ENCODE results near the gene FGF5. TPM values are rescaled to one million over a fixed set of nuclear protein-coding genes. Genes with fewer than 3 reads are reported as not detected.

Gene FGF5
- total and polyA plus RNA-seq, 2 experiments from 2014 or later: 15.5 to 59.9 TPM

DNA sequence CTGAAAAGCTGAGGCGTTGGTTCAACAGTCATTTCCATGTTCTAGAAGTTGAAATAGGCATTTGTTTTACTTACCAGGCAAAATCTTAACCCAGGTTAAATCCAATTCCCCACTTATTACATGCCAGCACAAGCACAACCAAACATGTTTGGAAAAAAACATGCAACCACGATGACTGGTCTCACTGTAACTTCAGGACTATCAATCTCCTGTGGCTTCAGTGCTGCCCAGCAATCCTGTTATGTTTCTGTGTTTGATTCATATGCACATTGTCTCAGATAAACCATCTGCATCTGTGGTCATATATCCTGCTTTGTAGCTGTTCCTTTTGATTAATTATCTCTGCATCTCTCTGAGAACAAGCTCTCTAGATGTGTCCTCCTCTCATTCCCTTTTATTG, 40.9 kb upstream of the FGF5 start:
- peaks cover 18% of the 10 kb centered on the region for H3K4me1 ChIP-seq (ENCODE audit: insufficient read depth)
- H3K9me2 ChIP-seq (ENCODE audit: insufficient read depth): no peaks in the 10 kb centered on the region
- H3K27me3 ChIP-seq (replicated peaks; ENCODE audit: insufficient read depth): no peaks in the 10 kb centered on the region
- H3K36me3 ChIP-seq (ENCODE audit: low read depth): no peaks in the 10 kb centered on the region
- in situ Hi-C loops (cut with MboI): loop anchor here (10.0 kb wide), 1 partner anchor 89 kb away; no protein-coding TSS in a partner anchor
- H3K4me3 ChIP-seq: no peak overlapping the region
- peak overlapping the region; percentile 4 for H3K4me2 ChIP-seq (ENCODE audit: unreplicated experiment)
- WGBS, 2 experiments (ENCODE audit: low coverage in 1 of 2, low lambda C conversion rate in 2 of 2, missing lambda C conversion rate in 2 of 2): 70 to 75% methylated on average over 2 of the region's 2 CpGs
- no peaks in the 10 kb centered on the region for H3K79me2 ChIP-seq (ENCODE audit: insufficient read depth)
- H4K20me1 ChIP-seq (ENCODE audit: insufficient read depth): no peaks in the 10 kb centered on the region
- H2AFZ ChIP-seq: peak overlapping the region; percentile 52
- TF ChIP-seq EZH2 (IDR thresholded peaks at IDR 0.05; ENCODE audit: insufficient read depth, poor library complexity, severe bottlenecking): no peak
- TF ChIP-seq EZH2phosphoT487 (IDR thresholded peaks at IDR 0.05; ENCODE audit: insufficient read depth, low read depth): no peak
- H3K9ac ChIP-seq: no peak overlapping the region
- peak; percentile 43 for DNase-seq
- H3K27ac ChIP-seq: no peak overlapping the region
- no peaks in the 10 kb centered on the region for H3K9me3 ChIP-seq (ENCODE audit: low read depth)
- no peaks in the 10 kb centered on the region for H3F3A ChIP-seq (ENCODE audit: insufficient read depth)

DNA sequence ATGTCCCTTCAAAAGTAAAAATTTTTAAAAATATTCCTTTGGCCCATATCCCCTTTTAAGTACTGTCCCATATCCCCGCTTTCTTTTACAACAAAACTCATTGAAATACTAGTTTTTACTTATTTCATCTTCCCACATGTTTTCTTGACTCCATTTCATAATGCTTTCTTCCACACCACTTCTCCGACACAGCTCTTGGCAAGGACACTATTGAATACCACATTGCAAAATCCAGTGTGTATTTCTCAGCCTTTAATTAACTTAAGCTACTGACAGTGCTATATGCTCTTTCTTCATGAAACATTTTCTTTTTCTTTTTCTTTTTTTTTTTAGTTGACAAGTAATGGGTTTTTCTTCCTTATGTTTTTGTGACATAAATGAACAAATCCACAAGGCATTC, 40.4 kb upstream of the FGF5 start:
- Histone ChIP-seq H3K79me2 (ENCODE audit: insufficient read depth) (no peaks in the 10 kb centered on the region), H4K20me1 (ENCODE audit: insufficient read depth) (no peaks in the 10 kb centered on the region), H3F3A (ENCODE audit: insufficient read depth) (no peaks in the 10 kb centered on the region), H2AFZ (peak overlapping the region; percentile 52), H3K36me3 (ENCODE audit: low read depth) (no peaks in the 10 kb centered on the region), H3K4me3 (no peak overlapping the region), H3K4me2 (ENCODE audit: unreplicated experiment) (peak overlapping the region; percentile 4), H3K4me1 (ENCODE audit: insufficient read depth) (peaks cover 18% of the 10 kb centered on the region), H3K27me3 (replicated peaks; ENCODE audit: insufficient read depth) (no peaks in the 10 kb centered on the region), H3K27ac (no peak overlapping the region), H3K9me2 (ENCODE audit: insufficient read depth) (no peaks in the 10 kb centered on the region), H3K9me3 (ENCODE audit: low read depth) (no peaks in the 10 kb centered on the region), H3K9ac (no peak overlapping the region)
- TF ChIP-seq EZH2phosphoT487 (IDR thresholded peaks at IDR 0.05; ENCODE audit: insufficient read depth, low read depth) (no peak), EZH2 (IDR thresholded peaks at IDR 0.05; ENCODE audit: insufficient read depth, poor library complexity, severe bottlenecking) (no peak)
- WGBS, 2 experiments (ENCODE audit: low coverage in 1 of 2, low lambda C conversion rate in 2 of 2, missing lambda C conversion rate in 2 of 2): 30 to 52% methylated on average over 2 of the region's 2 CpGs
- DNase-seq: peak; percentile 71
- in situ Hi-C loops (cut with MboI): loop anchor here (10.0 kb wide), 1 partner anchor 89 kb away; no protein-coding TSS in a partner anchor

DNA sequence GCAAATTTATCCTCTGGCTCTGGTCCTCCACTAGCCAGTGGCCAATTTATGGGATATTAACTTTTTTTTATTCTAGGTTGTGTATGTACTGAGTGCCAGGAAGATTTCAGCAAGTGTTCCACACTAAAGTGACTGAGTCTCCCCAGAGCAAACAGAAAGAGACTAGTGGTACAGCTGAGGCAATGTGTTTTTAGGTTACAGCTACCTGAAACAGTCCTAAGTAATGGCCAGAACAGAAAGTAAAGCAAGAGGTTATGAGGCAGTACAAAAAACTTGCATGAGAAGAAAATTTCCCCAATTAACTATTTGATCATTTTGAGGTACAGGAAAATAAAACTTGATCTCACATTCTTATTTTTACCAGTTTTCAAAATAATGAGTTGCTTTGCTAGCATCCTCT, 38.0 kb upstream of the FGF5 start:
- no peaks in the 10 kb centered on the region for H3F3A ChIP-seq (ENCODE audit: insufficient read depth)
- H3K9me2 ChIP-seq (ENCODE audit: insufficient read depth): no peaks in the 10 kb centered on the region
- no peak overlapping the region for H3K27ac ChIP-seq
- 0 out of 2 replicates have a peak overlapping the region, but pooled peaks have one; percentile 8 for H2AFZ ChIP-seq
- H3K4me3 ChIP-seq: no peak overlapping the region
- DNase-seq: no peak
- in situ Hi-C loops (cut with MboI): loop anchor here (10.0 kb wide), 1 partner anchor 86 kb away; no protein-coding TSS in a partner anchor
- TF ChIP-seq EZH2phosphoT487 (IDR thresholded peaks at IDR 0.05; ENCODE audit: insufficient read depth, low read depth) (no peak), EZH2 (IDR thresholded peaks at IDR 0.05; ENCODE audit: insufficient read depth, poor library complexity, severe bottlenecking) (no peak)
- no peaks in the 10 kb centered on the region for H3K9me3 ChIP-seq (ENCODE audit: low read depth)
- H3K4me1 ChIP-seq (ENCODE audit: insufficient read depth): peaks cover 18% of the 10 kb centered on the region
- H3K36me3 ChIP-seq (ENCODE audit: low read depth): no peaks in the 10 kb centered on the region
- H3K4me2 ChIP-seq (ENCODE audit: unreplicated experiment): no peak overlapping the region
- H3K27me3 ChIP-seq (replicated peaks; ENCODE audit: insufficient read depth): no peaks in the 10 kb centered on the region
- no peaks in the 10 kb centered on the region for H4K20me1 ChIP-seq (ENCODE audit: insufficient read depth)
- H3K79me2 ChIP-seq (ENCODE audit: insufficient read depth): no peaks in the 10 kb centered on the region
- no peak overlapping the region for H3K9ac ChIP-seq

DNA sequence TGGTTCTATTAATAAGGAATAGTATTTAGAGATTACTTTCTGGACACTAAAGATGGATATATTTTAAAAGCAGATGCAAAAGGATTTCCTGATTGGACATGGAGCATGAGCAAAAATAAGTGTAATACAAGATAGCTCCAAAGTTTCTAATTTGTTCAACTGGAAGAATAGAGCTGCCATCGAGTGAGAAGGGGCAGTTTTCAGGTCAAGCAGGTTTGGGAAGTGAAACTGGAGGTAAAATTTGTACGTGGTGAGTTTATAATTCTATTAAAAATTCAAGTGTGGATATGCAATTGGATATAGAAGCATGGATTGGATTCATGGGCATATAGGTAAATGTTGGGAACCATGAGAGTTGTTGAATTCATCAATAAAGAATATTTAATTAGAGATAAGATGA, 37.3 kb upstream of the FGF5 start:
- no peaks in the 10 kb centered on the region for H3K27me3 ChIP-seq (replicated peaks; ENCODE audit: insufficient read depth)
- no peaks in the 10 kb centered on the region for H3K79me2 ChIP-seq (ENCODE audit: insufficient read depth)
- 64 to 67% methylated on average over 2 of the region's 2 CpGs for WGBS, 2 experiments (ENCODE audit: low coverage in 1 of 2, low lambda C conversion rate in 2 of 2, missing lambda C conversion rate in 2 of 2)
- in situ Hi-C loops (cut with MboI): loop anchor here (10.0 kb wide), 1 partner anchor 86 kb away; no protein-coding TSS in a partner anchor
- H4K20me1 ChIP-seq (ENCODE audit: insufficient read depth): no peaks in the 10 kb centered on the region
- no peaks in the 10 kb centered on the region for H3K36me3 ChIP-seq (ENCODE audit: low read depth)
- peaks cover 2% of the 10 kb centered on the region; the same call in 1 of the 2 replicates for H3F3A ChIP-seq (ENCODE audit: insufficient read depth)
- H3K4me2 ChIP-seq (ENCODE audit: unreplicated experiment): no peak overlapping the region
- no peak overlapping the region for H2AFZ ChIP-seq
- H3K9me2 ChIP-seq (ENCODE audit: insufficient read depth): no peaks in the 10 kb centered on the region
- H3K4me3 ChIP-seq: no peak overlapping the region
- TF ChIP-seq EZH2phosphoT487 (IDR thresholded peaks at IDR 0.05; ENCODE audit: insufficient read depth, low read depth): no peak
- TF ChIP-seq EZH2 (IDR thresholded peaks at IDR 0.05; ENCODE audit: insufficient read depth, poor library complexity, severe bottlenecking): no peak
- no peak overlapping the region for H3K27ac ChIP-seq
- DNase-seq: no peak
- no peaks in the 10 kb centered on the region for H3K9me3 ChIP-seq (ENCODE audit: low read depth)
- no peak overlapping the region for H3K9ac ChIP-seq
- H3K4me1 ChIP-seq (ENCODE audit: insufficient read depth): peaks cover 21% of the 10 kb centered on the region

DNA sequence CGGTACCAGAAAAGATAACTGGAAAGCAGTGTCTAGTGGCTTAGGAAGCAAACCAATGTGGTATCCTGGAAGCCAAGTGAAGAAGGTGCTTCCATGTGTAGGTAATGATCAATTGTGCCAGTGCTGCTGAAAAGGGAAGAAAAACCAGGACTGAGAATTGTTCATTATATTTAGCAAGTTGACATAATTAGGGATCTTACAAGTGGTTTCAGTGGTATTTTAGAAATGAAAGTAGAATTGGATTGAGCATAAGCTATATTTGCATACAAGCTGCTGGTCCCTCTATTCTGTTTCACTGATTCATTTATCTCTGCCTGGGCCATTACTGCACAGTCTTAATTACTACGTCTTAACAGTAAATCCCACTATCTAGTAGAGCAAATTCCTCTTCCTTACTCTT, 36.9 kb upstream of the FGF5 start:
- WGBS, 2 experiments (ENCODE audit: low coverage in 1 of 2, low lambda C conversion rate in 2 of 2, missing lambda C conversion rate in 2 of 2): 96 to 98% methylated on average over 2 of the region's 2 CpGs

More for the DNA sequence above, 36.9 kb upstream of the FGF5 start:
- DNase-seq: no peak
- H2AFZ ChIP-seq: no peak overlapping the region
- H3K79me2 ChIP-seq (ENCODE audit: insufficient read depth): no peaks in the 10 kb centered on the region
- TF ChIP-seq EZH2phosphoT487 (IDR thresholded peaks at IDR 0.05; ENCODE audit: insufficient read depth, low read depth) (no peak), EZH2 (IDR thresholded peaks at IDR 0.05; ENCODE audit: insufficient read depth, poor library complexity, severe bottlenecking) (no peak)
- H3K27me3 ChIP-seq (replicated peaks; ENCODE audit: insufficient read depth): no peaks in the 10 kb centered on the region
- H3K4me1 ChIP-seq (ENCODE audit: insufficient read depth): peaks cover 26% of the 10 kb centered on the region
- no peaks in the 10 kb centered on the region for H3K36me3 ChIP-seq (ENCODE audit: low read depth)
- no peaks in the 10 kb centered on the region for H3K9me2 ChIP-seq (ENCODE audit: insufficient read depth)
- in situ Hi-C loops (cut with MboI): loop anchor here (10.0 kb wide), 1 partner anchor 85 kb away; no protein-coding TSS in a partner anchor
- no peak overlapping the region for H3K9ac ChIP-seq
- peaks cover 4% of the 10 kb centered on the region; the same call in 1 of the 2 replicates for H3F3A ChIP-seq (ENCODE audit: insufficient read depth)
- no peaks in the 10 kb centered on the region for H4K20me1 ChIP-seq (ENCODE audit: insufficient read depth)
- no peaks in the 10 kb centered on the region for H3K9me3 ChIP-seq (ENCODE audit: low read depth)
- no peak overlapping the region for H3K27ac ChIP-seq
- H3K4me3 ChIP-seq: no peak overlapping the region
- no peak overlapping the region for H3K4me2 ChIP-seq (ENCODE audit: unreplicated experiment)
